Embryonic facial prominence (tissue), 1 donor: ENCODE measurements around the gene CLEC9A.

Experiments
- DNase-seq: peaks from one replicate; pipeline ENCODE4 v3.0.0-alpha.2; 2016; ENCODE audit errors: extremely low spot score

Gene CLEC9A

DNA sequence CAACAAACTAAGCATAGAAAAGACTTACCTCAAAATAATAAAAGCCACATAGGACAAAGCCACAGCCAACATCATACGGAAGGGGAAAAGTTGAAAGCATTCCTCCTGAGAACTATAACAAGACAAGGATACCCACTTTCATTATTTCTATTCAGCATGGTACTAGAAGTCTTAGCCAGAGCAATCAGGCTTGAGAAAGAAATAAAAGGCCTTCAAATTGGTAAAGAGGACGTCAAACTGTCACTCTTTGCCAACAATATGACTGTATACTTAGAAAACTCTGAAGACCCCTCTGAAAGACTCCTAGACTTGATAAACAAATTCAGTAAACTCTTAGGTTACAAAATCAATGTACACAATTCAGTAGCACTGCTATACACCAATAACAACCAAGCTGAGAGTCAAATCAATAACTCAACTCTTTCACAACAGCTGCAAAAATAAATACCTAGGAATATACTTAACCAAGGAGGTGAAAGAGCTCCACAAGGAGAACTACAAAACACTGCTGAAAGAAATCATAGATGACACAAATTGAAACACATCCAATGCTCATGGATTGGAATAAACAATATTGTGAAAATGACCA is 79.9 kb downstream of the CLEC9A start:
- no peak for DNase-seq

DNA sequence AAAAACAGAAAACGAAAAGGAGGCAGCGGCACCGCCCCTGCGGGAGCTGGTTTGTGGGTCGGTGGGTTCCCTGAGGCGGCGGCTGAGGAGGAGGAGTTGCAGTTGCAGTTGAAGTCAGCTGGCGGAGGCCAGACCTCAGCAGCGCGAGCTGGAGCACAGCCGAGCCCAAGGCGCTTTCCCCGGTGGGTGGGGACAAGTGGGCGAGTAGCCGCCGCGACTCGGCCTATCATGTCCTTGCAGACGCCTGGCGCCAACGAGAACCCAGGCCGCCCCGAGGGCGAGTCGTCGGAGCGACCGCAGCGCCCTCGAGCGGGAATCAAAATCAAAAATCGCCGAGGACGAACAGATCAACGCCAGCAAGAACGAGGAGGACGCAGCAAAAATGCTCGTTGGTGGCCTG is 81.0 kb downstream of the CLEC9A start:
- no peak for DNase-seq

DNA sequence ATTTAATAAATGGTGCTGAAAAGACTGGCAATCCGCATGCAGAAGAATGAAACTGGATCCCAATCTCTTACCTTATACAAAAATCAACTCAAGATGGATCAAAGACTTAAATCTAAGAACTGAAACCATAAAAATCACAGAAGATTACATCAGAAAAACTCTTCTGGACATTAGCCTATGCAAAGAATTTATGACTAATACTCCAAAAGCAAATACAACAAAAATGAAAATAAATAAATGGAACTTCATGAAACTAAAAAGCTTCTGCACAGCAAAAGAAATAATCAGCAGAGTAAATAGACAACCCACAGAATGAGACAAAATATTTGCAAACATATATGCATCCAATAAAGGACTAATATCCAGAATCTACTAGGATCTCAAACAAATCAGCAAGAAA is 82.6 kb downstream of the CLEC9A start:
- DNase-seq: no peak

DNA sequence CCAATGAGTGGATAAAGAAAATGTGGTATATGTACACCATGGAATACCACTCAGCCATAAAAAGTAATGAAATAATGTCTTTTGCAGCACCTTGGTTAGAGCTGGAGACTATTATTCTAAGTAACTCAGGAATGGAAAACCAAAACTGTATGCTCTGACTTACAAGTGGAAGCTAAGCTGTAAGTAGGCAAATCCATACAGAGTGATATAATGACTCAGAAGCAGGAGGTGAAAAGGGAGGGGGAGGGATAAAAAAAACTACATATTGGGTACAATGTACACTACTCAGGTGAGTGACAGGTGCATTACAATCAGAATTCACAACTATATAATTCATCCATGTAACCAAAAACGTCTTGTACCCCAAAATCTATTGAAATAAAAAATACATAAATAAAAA is 83.4 kb downstream of the CLEC9A start:
- no peak for DNase-seq

DNA sequence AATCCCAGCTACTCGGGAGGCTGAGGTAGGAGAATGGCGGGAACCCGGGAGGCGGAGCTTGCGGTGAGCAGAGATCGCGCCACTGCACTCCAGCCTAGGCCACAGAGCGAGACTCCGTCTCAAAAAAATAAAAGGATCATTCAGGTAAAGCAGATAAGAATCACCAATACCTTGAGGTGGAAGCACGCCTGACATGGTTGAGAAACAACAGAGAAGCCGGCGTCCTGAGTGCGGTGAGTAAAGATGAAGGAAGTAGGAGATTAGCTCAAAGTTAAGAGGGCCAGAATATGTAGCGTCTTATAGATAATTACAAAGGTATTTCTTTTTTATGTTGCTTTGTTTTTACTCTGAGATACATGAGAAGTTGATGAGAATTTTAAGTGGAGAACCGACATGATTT is 84.8 kb downstream of the CLEC9A start:
- no peak for DNase-seq
